Stomach (tissue), 9 donors: ENCODE data around the gene ILF2. TPM values are rescaled to one million over a fixed set of nuclear protein-coding genes. Genes with fewer than 3 reads are reported as not detected.

ENCODE experiments used
- DNase-seq, 2 donors: peaks; one replicate each; pipeline versions ENCODE4 v3.0.0 to v3.0.0-alpha.2; 2013 to 2019
- H3K27ac ChIP-seq, 5 donors: fragments of 200-600 bp in 4 of 5; sonication (generic) in 4 of 5; one replicate each; pipeline ENCODE4 v1.5.1; 2013 to 2019; ENCODE audit warnings: mild to moderate bottlenecking in 1 of 5, moderate library complexity in 1 of 5
- H3K27me3 ChIP-seq, 3 donors: fragments of 200-600 bp; sonication (generic); one replicate each; pipeline ENCODE4 v1.5.1; 2017 to 2019; ENCODE audit warnings: mixed run types in 1 of 3
- H3K36me3 ChIP-seq, 4 donors: fragments of 200-600 bp; sonication (generic); 1 replicate in 3 of 4; 2 replicates in 1 of 4; pipeline ENCODE4 v1.5.1; 2016 to 2019
- H3K4me1 ChIP-seq, 4 donors: fragments of 200-600 bp; sonication (generic); one replicate each; pipeline ENCODE4 v1.5.1; 2016 to 2019
- H3K4me3 ChIP-seq, 4 donors: fragments of 200-600 bp; sonication (generic) in 3 of 4; one replicate each; pipeline ENCODE4 v1.5.1; 2016 to 2019; ENCODE audit warnings: mild to moderate bottlenecking in 1 of 4
- H3K9me3 ChIP-seq, 4 donors: fragments of 200-600 bp; sonication (generic); one replicate each; pipeline ENCODE4 v1.5.1; 2016 to 2019
- EP300 ChIP-seq: sonication (generic); formaldehyde crosslinking; IDR thresholded peaks from one replicate; pipeline ENCODE4 v1.6.1; 2017; ENCODE audit warnings: antibody characterized with exemption
- POLR2A ChIP-seq, 4 donors: fragments of 450-650 bp; IDR thresholded peaks; one replicate each; pipeline ENCODE4 v1.6.1; 2016; ENCODE audit warnings: antibody characterized with exemption in 4 of 4, control low read depth in 2 of 4, mild to moderate bottlenecking in 1 of 4, moderate library complexity in 1 of 4
- POLR2AphosphoS5 ChIP-seq, 3 donors: sonication (generic); formaldehyde crosslinking; IDR thresholded peaks; one replicate each; pipeline ENCODE4 v1.6.1; 2016; ENCODE audit warnings: antibody characterized with exemption in 3 of 3
- WGBS, 5 donors: extraction: QIAGEN DNeasy Blood & Tissue Kit in 3 of 5; methylation state at CpG; one replicate each; pipeline versions ENCODE4 v1.1.5 to v1.1.7; 2013 to 2018; 5-methylcytosine and 5-hydroxymethylcytosine counted together
- intact Hi-C: fragments of 100-400 bp; cut with DNase I; formaldehyde crosslinking; loops from one replicate; pipeline ENCODE4 v1.15.1; 2023; ENCODE audit warnings: low total_unique reads
- polyA plus RNA-seq, 3 donors: library from polyadenylated mRNA; stranded (reverse); fragments of 200-250 nt; gene quantifications; one replicate each; pipeline ENCODE4 v1.2.3, GENCODE V29; 2013
- total RNA-seq, 5 donors: library from RNA; depleted of rRNA; stranded (reverse); fragments of >200 nt; gene quantifications; one replicate each; pipeline versions ENCODE4 v1.1.0 to v1.2.3, GENCODE V29; 2014 to 2016
- TF ChIP-seq, protein P1 (sequence below), 7 experiments: fragments of 450-650 bp in 4 of 7; fragments of 200-600 bp in 3 of 7; sonication (generic) in 3 of 7; IDR thresholded peaks; one replicate each; pipeline ENCODE4 v1.5.1; 2016 to 2019; ENCODE audit warnings: antibody characterized with exemption in 7 of 7, control low read depth in 2 of 7, mild to moderate bottlenecking in 1 of 7
- donor health status: healthy with polysubstance abuse.
- donor health status: Bipolar disorder and iron deficiency.
- donor health status: healthy.

ILF2 gene
- total and polyA plus RNA-seq, 8 donors, result 17.1 to 138 (median 72.1) TPM

DNA sequence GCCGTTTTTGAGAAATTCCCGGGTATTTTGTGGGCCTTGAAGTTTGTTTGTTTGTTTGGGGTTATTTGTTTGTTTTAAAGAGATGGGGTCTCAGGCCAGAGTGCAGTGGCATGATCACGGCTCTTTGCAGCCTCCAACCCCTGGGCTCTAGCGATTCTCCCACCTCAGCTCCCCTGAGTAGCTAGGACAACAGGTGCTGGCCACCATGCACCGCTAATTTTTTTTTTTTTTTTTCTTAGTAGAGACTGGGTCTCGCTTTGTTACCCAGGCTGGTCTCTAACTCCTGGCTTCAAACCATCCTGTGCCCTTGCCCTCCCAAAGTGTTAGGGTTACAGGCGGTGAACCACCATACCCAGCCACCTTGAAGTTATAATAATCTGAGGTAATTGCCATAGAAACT lies 34.9 kb downstream of the ILF2 start:
- peaks cover 44 to 54% (median 53%) of the 10 kb centered on the region in 4 donors for H3K36me3 ChIP-seq
- H3K27me3 ChIP-seq, result no peaks in the 10 kb centered on the region
- peaks cover 42 to 73% (median 58%) of the 10 kb centered on the region in 4 donors for H3K4me1 ChIP-seq
- intact Hi-C loops, result no loop called here
- no peak for DNase-seq
- H3K4me3 ChIP-seq, result peak overlapping the region; percentile 63 to 92 (median 76)
- TF ChIP-seq, protein P1, sequence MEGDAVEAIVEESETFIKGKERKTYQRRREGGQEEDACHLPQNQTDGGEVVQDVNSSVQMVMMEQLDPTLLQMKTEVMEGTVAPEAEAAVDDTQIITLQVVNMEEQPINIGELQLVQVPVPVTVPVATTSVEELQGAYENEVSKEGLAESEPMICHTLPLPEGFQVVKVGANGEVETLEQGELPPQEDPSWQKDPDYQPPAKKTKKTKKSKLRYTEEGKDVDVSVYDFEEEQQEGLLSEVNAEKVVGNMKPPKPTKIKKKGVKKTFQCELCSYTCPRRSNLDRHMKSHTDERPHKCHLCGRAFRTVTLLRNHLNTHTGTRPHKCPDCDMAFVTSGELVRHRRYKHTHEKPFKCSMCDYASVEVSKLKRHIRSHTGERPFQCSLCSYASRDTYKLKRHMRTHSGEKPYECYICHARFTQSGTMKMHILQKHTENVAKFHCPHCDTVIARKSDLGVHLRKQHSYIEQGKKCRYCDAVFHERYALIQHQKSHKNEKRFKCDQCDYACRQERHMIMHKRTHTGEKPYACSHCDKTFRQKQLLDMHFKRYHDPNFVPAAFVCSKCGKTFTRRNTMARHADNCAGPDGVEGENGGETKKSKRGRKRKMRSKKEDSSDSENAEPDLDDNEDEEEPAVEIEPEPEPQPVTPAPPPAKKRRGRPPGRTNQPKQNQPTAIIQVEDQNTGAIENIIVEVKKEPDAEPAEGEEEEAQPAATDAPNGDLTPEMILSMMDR (IDR thresholded peaks at IDR 0.05), result no peak
- TF ChIP-seq EP300, result no peak
- no peak for TF ChIP-seq POLR2A (IDR thresholded peaks at IDR 0.05)
- no peak for TF ChIP-seq POLR2AphosphoS5 (IDR thresholded peaks at IDR 0.05)
- WGBS, 5 donors, result 75 to 87% (median 80%) methylated on average over 7 of the region's 7 CpGs
- peak overlapping the region in 4 of 5 donors; percentile 98 to 100 (median 99) for H3K27ac ChIP-seq
- H3K9me3 ChIP-seq, result no peaks in the 10 kb centered on the region

DNA sequence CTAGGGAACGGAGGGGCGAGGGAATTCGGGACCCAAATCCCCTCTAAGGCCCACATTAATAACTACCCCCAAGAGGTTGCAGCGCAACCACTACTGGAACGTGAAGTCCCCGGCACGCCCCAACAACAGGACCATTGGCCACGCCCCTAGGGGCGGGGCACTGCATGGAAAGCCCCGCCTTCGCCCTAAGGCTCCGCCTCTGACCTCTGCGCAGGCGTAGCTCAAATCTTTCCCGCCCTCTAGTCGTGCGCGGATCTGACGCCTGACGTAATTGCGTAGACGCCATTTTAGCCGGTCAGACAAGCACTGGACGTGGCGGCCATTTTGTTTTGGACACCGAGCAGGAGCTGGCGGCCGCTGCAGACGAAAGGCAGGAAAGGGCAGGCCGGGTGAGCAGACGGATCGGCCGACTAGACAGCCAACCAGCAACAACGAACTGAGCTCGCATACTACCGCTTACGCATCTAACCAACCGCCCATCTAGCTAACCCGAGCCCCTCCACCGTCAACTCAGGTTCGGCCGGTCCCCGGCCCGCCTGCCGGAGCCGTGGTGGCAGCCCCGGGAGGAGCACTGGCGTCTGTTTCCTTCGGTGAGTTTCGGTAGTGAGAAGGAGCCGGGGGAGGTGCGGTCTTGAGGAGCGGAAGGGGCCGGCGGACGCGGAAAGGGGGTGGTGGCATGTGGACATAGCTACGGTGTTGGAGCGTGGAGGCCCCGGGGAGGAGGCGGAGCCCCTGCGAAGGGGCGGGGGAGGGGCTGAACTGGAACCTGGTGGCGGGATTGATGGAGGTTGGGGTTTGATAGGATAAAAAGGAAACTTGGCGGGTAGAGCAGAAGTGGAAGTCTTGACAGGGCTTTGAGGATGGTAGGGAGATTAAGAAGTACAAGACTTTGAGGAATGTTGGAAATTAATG lies 36.8 kb downstream of the ILF2 start, which contains the start of gene CHTOP:
Gene CHTOP (plus strand): TSS at position 313 of the 912 bp plus-strand sequence. CDS start 2,523 bp downstream, outside the sequence.
- Histone ChIP-seq H3K27ac (peak within 1 kb of the TSS; percentile 98 to 100 (median 99)), H3K4me3 (peak within 1 kb of the TSS; percentile 63 to 92 (median 76)), H3K27me3 (no peaks in the 10 kb centered on the region), H3K9me3 (no peaks in the 10 kb centered on the region), H3K4me1 (peaks cover 40 to 63% (median 48%) of the 10 kb centered on the region in 4 donors), H3K36me3 (peaks cover 26 to 35% (median 34%) of the 10 kb centered on the region in 4 donors)
- WGBS, 5 donors, result 0 to 3% (median 2%) methylated on average over 25 to 65 of the region's 65 CpGs
- intact Hi-C loops, result no loop called here
- DNase-seq, result peak; percentile 99
- peak; percentile 52 for TF ChIP-seq EP300
- TF ChIP-seq, protein P1 (IDR thresholded peaks at IDR 0.05), result peak in 1 of 7 experiments; percentile 2
- TF ChIP-seq POLR2A (IDR thresholded peaks at IDR 0.05), result peak in 2 of 4 donors; percentile 11 to 40
- TF ChIP-seq POLR2AphosphoS5 (IDR thresholded peaks at IDR 0.05), result peak; percentile 85 to 96 (median 89)

- H3K27ac ChIP-seq, result peak overlapping the region; percentile 67 to 100 (median 99)
- intact Hi-C loops, result no loop called here
- peaks cover 18 to 28% (median 27%) of the 10 kb centered on the region in 4 donors for H3K36me3 ChIP-seq
- no peaks in the 10 kb centered on the region for H3K27me3 ChIP-seq
- peaks cover 37 to 63% (median 45%) of the 10 kb centered on the region in 4 donors for H3K4me1 ChIP-seq
- H3K9me3 ChIP-seq, result no peaks in the 10 kb centered on the region
- H3K4me3 ChIP-seq, result peak overlapping the region; percentile 63 to 92 (median 76)
- 31 to 46% (median 44%) methylated on average over 16 to 18 of the region's 18 CpGs for WGBS, 5 donors
- peak; percentile 50 to 81 for DNase-seq
- TF ChIP-seq, protein P1 (IDR thresholded peaks at IDR 0.05), result no peak
- TF ChIP-seq POLR2A (IDR thresholded peaks at IDR 0.05) (no peak), EP300 (no peak), POLR2AphosphoS5 (IDR thresholded peaks at IDR 0.05) (no peak)
These were observed 37.5 kb downstream of the ILF2 start for GRCh38 chr1:153633161-153633753.
